Measurements from ENCODE around the gene TEX54.
"Not testable (repeated sequence)": the region's sequence is repeated elsewhere in the genome, so short reads cannot be mapped to it uniquely, and the experiment has no call there.

TEX54 gene

DNA sequence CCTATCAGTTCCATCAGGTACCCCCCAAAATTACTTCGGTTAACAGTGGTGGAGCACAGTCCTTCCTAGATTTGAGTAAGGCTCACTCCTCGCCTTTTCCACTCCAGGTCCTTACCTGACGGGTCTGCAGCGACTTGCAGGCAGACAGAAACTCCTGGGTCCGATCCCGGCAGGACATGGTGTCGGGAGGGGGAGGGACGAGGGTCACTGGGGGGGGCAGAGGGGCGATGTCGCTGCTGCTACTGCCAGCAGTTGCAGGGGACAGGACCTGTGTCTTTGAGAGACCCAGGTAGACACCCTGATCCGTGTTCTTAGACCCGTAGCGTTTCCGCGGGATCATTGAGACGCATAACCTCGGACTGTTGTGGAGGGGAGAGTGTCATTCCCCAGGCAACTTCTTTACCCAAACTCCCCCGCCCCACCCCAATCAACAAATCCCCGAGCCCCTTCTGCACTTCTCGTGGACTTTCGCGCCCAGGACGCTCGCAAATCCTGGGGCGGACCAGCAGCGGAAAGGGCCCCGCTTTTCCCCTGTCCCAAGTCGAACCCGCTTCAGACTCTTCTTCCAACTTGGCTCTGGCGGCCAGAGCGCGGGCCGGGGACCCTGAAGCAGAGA, 1.6 kb downstream of the TEX54 start:
- no peak for FAIRE-seq

DNA sequence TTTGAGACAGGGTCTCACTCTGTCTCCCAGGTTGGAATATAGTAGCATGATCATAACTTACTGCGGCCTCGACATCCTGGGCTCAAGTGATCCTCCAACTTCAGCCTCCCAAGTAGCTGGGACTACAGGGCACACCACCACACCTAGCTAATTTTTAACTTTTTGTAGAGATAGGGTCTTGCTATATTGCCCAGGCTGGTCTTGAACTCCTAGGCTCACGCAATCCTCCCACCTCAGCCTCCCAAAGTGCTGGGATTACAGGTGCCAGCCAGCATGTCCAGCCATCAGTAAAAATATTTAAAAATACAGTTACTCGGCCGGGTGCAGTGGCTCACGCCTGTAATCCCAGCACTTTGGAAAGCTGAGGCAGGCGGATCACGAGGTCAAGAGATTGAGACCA, 4.5 kb downstream of the TEX54 start:
- FAIRE-seq, result not testable (repeated sequence)

DNA sequence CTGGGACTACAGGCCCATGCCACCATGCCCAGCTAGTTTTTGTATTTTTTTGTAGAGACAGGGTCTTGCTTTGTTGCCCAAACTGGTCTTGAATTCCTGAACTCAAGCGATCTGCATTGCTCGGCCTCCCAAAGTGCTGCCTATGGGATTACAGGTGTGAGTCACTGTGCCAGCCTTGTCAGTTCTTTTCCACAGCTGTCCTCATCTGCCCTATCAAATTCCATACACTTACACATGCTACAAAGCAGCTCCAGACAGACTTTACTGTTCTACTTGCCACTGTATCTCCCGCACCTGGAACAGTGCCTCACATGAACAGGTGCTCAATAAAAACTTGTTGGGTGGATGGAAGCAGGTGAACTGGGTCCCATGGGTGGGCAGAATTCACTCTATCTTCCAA, 9.0 kb downstream of the TEX54 start:
- FAIRE-seq, result no peak

DNA sequence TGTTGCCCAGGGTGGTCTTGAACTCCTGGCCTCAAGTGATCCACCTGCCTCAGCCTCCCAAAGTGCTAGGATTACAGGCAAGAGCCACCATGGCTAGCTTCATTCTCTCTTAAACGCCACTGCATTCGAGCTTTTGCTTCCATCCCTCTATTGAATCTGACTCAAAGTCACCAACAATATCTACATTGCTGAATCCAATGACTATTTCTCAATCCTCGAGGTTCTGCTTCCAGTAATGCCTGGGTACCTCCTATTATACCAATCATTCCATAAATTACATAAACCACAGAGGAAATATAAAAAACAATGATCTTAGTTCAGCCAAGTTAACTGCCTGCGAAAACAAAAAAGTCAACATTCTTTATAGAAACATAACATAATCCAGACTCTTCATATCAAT, 15.5 kb downstream of the TEX54 start:
- FAIRE-seq, result no peak

DNA sequence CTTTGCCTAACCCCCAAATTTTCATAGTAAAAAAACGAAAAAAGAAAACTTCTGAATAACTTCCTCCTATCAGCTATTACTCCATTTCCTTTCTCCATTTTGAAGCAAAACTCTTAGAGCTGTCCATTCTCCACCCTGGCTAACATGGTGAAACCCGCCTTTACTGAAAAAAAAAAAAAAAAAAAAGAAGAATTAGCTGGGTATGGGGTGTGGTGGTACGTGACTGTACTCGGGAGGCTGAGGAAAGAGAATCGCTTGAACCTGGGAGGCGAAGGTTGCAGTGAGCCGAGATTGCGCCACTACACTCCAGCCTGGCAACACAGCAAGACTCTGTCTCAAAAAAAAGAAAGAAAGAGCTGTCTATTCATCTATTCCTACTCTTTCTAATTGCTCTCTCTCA, 16.1 kb downstream of the TEX54 start:
- no peak for FAIRE-seq

DNA sequence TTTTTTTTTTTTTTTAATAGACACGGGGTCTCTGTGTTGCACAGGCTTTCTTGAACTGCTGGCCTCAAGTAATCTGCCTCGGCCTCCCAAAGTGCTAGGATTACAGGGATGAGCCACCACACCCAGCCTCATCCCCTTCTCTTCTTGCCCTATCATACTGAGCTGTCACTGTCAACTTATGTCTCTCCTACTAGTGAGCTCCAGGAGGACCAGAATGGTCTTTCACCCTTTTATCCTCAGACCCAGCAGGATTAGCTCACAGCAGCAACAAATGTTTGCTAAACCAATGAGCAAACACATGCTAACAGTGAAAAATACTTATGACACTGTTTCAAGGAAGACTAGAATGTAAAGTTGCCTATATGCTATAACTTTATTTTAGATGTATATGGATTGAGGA, 21.0 kb downstream of the TEX54 start:
- FAIRE-seq, result no peak

DNA sequence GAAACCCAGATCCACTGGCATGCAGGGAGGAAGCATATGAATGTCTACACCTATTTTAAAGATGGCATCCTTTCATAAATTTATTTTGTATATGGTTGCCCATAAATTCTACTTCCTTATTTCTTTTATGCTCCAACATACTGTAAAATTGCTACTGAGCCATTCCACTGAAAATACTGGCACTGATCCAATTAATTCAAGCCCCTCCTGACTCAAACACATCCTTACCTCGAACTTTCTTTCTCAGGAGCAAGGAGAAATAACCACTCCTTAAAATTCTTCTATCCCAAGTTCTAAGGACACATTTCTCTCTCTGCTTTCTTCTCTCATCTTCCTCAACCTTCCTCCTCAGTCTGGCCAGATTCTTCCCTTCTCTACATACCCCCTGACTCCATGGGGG, 21.9 kb downstream of the TEX54 start:
- no peak for FAIRE-seq

DNA sequence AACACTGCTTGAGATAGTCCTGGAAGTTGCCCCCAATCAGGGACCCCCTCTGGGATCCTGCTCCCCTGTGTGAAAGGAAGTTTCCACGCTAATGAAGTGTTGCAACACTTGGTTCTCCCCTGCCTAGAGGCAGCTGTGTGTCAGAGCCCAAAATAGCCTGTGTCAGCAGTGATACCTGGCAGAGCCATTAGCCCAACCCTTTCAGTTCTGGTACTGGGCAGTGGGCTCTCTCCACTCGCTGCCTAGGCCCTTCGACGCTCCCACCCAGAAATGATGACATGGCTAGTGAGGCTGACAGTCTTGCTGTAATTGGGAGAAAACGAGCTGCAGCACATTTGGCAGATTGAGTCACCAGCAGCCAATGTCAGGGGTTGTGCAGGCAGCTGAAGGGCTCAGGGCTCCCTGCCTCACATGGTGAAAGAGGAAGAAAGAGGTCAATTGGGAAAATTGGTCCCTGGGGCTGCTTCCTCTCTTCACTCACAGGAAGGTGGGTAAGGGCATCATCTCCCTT, 26.0 kb downstream of the TEX54 start:
- FAIRE-seq, result no peak

DNA sequence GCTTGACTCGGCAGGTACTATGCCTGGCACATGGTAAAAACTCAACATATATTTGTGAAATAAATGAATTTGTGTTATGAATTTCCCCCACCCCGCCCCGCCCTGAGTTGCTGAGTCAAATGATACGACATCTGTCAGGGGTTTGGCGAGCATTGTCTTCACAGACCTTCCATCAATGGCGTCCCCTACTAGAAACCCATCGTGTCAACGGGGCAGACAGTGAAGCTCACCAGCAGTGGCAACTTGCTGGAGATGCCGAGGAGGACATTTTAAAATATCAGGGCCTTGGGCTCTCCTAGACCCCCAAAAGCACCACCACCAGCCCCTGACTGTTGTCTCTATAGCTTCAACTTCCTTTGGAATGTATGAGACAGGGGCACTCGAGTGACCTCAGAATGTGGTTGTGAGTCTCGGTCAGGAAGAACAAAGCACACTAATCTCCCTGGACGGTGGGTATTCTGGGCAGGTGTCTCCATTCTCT, 26.6 kb downstream of the TEX54 start:
- no peak for FAIRE-seq

DNA sequence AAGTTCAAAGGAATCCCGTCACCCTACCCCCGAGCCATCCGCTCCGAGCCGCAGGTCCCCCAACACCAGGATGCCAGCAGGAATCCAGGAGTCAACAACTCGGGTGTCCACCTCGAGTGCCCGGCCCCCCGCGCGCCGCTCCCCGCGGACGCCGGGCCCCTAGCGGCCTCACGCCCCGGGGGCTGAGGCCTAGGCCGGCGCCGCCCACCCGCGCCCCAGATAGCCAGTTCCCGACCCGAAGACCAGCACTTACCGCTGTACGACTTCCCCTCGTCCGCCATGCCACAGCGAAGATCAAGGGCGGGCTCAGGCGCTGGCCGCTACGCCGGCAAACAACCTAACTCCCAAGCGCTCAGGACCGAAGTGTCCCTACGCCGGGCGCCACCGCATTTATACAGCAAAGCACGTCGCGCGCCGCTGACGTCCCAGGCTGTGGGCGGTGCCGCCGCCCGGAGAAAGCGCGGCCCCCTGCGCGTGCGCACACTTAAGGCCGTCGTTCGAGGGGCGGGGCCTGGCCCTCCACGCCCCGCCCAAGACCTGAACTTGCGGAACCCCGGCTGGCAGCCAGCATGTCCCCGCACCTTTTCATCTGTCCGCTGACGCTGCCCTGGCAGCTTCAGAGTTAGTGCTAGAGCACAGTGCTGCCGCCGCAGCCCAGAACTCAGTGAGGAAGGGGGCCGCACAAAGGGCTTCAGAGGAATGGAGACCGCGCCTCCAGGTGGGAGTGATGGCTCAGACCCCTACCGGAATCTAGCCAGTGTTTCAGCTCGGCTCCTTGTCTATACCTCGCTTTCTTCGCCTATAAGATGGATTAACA, 27.4 kb downstream of the TEX54 start, which contains the start of gene NXF1:
Gene NXF1, minus strand, starts transcription at position 365 of the 817 bp plus-strand sequence. Its CDS starts 84 bp downstream, at position 281.
- no peak for FAIRE-seq

DNA sequence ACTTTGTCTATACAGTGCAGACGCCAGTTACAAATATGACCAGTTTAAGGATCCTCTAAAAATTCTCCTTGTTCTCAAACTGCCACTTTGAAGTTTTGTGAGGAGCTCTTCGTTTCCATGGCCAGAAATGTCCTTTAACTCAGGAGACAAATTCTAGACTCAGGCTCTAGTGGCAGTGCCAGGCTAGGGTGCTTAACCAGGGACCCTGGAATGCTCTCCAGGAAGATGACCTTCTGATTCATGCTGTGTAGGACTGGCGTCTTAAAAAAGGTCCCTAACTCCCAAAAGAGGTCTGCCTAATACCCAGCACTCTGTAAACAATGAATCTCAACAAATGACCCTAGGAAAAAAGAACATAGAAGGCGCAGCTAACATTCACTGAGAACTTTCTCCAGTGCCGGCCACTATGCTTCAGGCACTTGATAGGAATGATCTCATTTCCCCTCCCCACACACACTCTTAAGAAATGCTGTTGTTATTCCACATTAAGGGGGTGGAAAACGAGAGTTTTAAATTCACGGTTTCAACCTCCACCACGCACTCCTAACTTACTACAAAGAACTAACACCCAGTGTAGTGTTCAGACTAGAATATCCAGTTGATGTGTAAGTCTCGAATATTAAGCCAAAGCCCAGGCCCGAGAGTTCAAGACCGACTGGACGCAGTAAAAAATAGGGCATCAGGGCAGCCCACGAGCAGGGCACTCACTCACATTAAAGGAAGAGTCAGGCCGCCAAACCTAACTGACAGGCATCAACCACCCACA, 28.1 kb downstream of the TEX54 start:
- no peak for FAIRE-seq

DNA sequence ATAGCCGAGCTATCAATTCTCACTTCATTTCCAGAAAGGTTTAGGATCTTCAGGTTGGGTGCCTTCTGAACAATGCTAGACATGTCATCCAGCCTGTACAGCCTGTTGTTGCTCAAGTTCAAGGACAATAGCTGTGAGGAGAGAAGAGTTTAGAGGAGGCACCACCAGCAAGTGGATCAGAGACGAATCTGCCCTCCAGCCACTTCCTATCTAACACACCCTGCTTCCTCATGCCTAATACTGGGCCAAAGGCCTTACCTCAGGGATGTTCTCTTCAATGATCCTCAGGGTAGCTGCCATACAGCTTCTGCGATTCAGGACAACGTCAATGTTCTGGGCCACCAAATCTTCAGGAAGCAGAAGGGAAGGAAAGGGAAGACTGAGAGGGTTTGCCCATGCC, 31.6 kb downstream of the TEX54 start:
- FAIRE-seq, result no peak

DNA sequence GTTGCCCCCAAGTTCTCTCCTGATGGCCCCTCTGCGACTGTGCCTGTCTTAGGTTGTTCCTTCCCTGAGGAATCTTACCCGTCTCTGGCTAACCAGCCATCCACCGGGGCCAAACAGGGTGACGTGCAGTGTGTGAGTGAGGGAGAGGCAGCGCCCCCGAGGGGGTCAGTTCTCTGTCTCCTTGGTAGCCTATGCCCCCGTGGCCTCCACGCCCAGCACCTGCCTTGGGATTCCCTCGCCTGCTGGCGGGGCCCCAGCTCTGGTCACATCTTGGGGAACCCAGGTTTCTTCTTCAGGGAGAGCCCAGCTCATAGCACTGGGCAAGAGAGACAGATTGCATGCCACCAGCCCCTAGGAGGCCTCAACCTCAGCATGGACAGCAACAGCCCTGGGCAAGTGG, 33.2 kb downstream of the TEX54 start:
- FAIRE-seq, result no peak

DNA sequence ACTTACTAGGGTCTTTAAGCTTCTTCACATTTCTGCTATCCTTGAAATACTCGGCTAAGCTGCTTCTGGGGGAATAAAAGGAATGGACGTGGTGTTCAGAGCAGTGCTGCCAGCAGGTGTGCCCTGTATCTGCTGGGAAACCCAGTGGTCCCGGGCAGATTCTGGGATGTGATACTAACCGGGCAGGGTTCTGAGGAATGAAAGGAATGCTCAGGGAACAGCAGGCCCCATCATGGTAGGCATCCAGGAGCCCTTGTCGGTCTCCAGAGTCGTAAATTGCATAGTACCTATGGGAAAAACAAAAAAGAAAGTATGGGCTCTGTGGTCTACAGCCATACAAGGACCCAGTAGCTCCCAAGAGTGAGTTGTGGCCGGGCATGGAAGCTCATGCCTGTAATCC, 36.4 kb downstream of the TEX54 start:
- no peak for FAIRE-seq

DNA sequence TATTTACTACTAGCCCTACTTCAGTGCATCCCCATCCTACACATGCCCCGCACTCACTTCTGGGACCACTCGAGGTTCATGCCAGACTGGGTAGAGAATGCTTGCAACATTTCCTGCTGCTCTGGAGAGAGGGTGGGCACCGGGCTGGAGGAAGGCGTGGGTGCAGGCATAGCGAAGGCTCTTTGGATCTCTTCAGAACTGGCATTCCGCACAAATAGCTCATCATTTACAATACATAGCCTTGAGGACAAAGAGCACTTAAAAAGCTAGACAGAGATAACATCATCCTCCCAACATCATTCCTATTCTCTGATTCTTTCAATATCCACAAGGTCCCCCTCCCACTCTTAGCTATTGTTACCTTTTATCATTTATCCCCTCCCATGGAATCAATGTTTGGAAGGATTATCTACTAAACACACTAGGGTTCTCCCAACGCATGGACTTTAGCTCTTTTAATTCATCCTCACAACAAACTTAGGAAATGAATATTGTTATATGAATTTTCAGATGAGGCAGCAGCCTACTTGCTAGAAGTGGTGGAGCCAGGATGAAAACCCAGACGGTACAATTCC, 38.4 kb downstream of the TEX54 start:
- no peak for FAIRE-seq

DNA sequence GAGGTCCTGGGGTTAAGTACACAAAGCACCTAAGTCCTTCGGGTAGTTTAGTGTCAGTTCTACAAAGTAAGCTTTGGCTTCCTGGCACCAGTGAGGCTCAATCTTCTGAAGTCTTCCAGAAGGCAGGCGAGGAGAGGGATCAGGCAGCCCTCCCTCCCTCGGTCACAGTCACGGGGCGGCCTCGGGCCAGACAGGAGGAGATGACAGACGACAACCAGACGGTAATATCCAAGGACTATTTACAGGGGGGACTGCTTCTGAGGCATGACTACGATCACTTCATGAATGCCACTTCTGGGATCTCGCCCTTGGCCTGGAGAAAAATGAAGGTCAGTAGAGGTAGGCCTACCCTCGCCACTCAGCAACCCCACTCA, 40.5 kb downstream of the TEX54 start:
- no peak for FAIRE-seq

DNA sequence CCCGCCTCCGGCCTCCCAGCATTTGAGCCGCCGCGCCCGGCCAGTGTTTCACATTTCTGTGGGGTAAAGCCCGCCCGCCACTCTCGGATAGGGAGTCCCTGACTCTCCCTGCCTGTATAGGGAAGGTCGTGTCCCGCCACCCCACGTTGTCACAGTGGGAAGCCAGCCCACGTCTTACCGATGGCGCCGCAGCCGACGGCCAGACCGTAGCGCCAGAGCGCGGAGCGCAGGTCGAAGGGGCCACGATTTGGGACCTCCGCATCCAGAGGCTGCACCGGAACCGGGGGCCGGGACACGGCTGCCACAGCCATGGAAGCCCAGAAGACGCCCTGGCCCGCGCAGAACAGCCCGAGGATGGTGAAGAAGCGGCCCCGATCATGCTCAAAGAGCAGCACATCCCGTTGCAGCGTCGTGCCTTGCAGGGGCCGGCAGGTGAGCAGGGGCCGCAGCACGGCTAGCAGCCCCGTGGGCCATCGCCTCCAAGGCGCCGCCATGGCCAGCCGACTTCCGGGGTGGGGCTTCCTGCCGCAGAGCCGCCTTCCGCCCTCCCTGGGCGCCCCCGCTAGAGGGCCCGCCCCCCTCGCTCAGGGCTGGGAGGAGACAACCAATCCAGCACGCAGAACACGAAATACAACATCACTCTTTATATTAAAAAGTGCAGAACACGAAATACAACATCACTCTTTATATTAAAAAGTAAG, 41.0 kb downstream of the TEX54 start, which contains the start of gene TMEM223:
Gene TMEM223, minus strand, starts transcription at position 506 of the 701 bp plus-strand sequence. Its CDS starts 12 bp downstream, at position 494.
- FAIRE-seq, result no peak

DNA sequence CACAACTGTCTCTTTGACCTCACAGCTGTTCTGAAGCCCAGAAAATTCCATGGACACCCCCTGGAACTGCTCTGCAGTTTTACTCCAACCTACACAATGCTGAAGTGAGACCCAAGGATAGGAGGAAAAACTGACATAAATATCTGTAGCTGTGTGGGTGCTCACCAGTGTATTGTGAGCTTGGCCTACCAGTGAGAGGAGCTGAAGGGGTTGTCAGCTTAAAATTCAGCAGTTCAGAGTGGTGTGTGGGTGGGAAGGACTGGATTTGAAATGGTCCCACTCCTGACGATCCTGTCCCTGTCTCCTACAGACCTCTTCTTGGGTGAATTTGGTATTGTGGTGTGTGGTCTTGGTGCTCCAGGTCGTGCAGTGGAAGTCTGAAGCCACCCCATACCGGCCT, 43.1 kb downstream of the TEX54 start:
- FAIRE-seq, result no peak

DNA sequence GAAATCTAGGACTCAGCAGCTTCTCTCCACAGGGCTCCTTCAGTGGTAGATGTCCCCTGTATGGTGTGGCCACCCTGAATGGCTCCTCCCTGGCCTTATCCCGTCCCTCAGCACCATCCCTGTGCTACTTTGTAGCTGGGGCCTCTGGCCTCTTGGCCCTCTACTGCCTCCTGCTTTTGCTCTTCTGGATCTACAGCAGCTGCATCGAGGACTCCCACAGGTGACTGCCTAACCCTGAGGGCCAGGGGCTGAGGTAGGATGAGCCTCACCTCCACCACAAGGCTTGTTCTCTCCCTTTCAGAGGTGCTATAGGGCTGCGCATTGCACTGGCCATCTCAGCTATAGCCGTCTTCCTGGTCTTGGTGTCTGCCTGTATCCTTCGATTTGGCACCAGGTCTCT, 43.6 kb downstream of the TEX54 start:
- no peak for FAIRE-seq

DNA sequence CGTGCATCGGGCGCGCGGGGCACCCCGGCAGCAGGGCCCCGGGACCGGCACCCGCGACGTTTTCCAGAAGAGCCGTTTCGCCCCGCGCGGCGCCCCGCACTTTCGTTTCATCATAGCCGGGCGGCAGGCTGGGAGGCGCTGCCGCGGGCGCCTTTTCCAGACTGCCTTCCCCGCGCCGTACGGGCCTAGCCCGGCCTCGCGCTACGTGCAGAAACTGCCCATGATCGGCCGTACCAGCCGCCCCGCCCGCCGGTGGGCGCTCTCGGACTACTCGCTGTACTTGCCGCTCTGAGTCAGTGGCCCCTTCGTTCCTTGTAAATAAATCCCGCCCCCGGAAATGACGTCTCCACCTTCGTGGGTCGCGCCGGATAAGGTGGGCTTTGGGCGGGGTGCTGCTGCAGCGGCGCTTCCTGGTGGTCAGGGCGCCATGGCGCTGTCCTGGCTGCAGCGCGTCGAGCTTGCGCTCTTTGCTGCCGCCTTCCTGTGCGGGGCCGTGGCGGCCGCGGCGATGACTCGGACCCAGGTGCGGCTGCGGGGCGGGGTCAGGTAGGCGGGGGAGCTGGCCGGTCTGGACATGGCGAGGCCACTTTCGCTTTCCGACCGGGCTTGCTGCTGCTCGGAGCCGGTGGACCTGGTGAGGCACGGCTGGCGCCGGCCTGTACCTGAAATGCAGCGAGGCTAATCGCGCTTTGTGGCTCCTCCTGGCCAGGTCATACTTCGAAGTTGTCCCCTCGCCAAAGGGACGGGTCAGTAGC, 45.5 kb downstream of the TEX54 start, which contains the start of gene TMEM179B:
Gene TMEM179B, plus strand, starts transcription at position 398 of the 755 bp plus-strand sequence. Its CDS starts 30 bp downstream, at position 428.
- no peak for FAIRE-seq

DNA sequence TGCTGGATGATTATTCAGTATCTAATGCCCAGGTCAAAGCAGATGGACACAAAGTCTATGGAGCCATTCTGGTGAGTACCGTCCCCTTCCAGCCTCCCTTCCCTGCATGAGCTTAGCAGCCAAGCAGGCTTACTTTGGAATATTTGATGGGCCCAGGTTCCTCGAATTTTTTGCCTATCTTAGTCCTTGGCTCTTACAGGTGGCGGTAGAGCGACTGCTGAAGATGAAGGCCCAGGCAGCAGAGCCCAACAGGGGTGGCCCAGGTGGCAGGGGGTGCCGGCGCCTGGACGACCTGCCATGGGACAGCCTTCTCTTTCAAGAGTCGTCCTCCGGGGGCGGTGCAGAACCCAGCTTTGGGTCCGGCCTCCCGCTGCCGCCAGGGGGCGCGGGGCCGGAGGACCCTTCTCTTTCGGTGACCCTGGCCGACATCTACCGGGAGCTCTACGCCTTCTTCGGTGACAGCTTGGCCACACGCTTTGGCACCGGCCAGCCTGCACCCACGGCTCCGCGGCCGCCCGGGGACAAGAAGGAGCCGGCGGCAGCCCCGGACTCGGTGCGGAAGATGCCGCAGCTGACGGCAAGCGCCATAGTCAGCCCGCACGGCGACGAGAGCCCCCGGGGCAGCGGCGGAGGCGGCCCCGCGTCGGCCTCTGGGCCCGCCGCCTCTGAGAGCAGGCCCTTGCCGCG, 46.2 kb downstream of the TEX54 start:
- FAIRE-seq, result no peak

Data from islet of Langerhans (tissue), 1 donor.